GM18499 (cell line): ENCODE measurements around the gene DHCR24.
A peak's percentile ranks its signal among the peaks of the same experiment; 100 is the strongest.

Source experiments
- ATAC-seq: cut with Tn5 transposase; IDR thresholded peaks from one replicate; pipeline ENCODE4 v1.9.1; 2021; ENCODE audit warnings: moderate number of reproducible peaks; ENCODE audit not compliant: insufficient read depth, unreplicated experiment

DHCR24 gene

GRCh38 chr1:54866801-54867716 lies 19.9 kb downstream of the DHCR24 start:
- no peak for ATAC-seq

- no peak for ATAC-seq
Measured at GRCh38 chr1:54865238-54866073, 21.5 kb downstream of the DHCR24 start.

- no peak for ATAC-seq
Measured at GRCh38 chr1:54864460-54865208, 22.4 kb downstream of the DHCR24 start.

GRCh38 chr1:54863267-54863665 lies 23.7 kb downstream of the DHCR24 start:
- ATAC-seq, result no peak

GRCh38 chr1:54861070-54861761 lies 25.8 kb downstream of the DHCR24 start:
- peak; percentile 53 for ATAC-seq

- ATAC-seq, result no peak
Measured at GRCh38 chr1:54859700-54860391, 27.1 kb downstream of the DHCR24 start.

DNA sequence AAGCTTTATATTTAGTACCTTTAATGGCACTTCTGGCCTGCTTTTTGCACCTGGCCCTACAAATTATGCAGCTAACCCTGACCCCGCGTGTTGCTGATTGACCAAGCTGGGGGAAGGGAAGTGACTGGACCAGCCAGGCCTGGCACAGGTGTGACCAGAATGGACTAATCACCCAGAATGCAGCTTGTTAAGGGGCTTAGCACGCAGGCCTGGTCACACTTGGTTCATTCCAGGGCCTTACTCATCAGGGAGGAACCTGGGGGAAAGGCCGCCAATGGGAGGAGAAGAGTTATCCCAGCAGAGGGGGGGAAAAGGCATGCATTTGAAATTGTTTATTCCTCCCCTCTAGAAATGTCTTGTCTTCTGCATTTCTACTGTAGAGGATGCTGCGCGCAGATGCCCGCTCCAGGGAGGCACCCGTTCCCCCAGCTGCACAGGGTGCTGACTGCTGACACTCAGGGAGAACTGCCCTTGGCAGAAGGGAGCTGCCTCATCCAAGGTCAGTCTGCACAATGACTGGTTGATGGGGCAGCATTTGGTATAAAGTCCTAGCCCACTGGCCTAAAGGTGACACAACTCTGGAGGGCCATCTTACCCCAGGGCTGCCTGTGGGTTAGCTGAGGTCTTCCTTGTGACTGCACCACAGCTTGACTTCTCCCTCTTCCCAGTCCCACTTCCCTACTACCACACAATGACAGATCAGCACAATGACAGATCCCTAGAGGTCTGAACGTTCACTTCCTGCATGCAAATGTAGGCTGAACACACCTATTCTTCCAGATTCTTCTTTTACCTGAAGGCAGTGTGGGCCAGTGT lies 29.0 kb downstream of the DHCR24 start:
- no peak for ATAC-seq

DNA sequence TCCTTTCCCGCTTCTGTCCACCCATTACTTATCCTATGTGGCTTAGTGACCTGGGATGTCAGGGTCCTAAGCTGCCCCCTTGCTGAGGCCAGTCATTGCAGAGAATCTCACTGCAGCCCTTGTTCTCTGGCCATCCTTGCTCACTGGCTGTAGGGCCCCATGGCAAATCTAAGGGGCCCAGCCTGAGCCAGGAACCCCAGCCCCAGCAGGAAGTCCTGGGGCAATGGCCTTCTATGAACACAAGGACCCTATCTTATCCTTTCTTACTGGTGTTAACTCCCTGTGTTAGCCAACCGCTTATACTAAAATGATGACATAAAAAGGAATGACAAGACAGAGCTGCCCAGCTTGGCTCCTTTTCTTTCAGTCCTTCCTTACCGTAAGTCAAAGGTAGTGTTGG lies 29.9 kb downstream of the DHCR24 start:
- ATAC-seq, result no peak

DNA sequence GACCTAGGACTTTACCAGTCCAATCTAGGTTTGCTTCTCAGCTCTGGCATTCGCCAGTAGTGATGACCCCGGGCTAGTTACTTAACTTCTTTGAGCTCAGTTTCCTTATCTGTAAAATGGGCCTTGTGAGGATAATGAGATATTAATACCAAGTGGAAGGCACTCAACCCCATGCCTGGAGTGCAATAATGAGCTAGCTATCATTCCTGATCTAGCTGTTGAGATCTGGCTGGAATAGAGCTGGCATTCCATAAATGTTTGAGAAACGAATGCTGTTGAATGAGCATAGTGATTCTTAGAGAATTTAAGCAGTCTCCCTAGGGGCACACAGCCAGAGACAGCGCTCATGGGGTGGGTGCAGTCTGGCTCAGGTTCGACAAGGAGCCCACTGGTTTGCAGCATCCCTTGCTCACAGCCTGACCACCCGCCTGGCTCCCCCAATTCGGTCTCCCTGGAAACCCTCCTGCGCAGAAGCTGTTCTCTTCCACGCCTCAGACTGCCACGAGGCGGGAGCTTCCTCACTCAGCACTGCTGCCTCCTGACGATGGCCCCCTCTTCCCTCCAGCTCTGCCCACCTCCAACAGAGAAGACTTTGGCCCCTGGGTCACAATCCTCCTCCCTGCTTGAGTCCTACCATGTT lies 32.5 kb downstream of the DHCR24 start:
- ATAC-seq, result no peak

GRCh38 chr1:54853793-54854370 lies 33.1 kb downstream of the DHCR24 start:
- ATAC-seq, result no peak

DNA sequence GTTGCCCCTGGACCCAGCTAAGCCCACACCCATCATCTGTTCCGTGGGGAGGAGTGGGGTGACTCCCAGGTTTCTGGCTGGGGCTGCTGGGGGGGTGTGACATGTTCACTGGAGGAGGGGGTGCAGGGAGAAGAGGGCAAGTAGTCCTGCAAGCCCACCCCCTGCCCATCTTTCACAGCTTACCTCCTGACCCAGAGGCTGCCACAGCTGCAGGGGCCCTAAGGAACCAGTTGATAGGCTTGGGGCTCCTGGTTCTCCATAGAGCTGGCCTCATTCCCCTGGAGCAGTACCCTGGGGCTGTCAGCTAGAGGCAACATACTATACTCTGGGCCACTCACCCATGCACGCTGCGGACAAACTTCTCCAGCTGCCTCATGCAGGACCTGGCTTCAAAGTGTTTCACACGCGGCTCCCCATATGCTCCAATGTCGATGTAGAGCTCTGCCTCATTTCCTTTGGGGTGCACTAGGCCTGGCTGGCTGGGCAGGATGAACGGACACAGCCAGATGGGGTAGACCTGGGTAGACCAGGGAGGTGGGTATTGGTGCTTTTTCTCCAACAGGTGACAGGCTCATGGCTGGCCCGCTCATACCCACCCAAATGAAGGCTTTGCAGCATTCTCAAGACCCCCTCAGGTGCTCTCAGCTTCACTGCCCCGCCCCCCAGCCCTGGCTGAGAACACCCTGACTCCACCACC lies 33.8 kb downstream of the DHCR24 start:
- no peak for ATAC-seq

GRCh38 chr1:54851936-54852524 lies 35.0 kb downstream of the DHCR24 start:
- ATAC-seq, result no peak

DNA sequence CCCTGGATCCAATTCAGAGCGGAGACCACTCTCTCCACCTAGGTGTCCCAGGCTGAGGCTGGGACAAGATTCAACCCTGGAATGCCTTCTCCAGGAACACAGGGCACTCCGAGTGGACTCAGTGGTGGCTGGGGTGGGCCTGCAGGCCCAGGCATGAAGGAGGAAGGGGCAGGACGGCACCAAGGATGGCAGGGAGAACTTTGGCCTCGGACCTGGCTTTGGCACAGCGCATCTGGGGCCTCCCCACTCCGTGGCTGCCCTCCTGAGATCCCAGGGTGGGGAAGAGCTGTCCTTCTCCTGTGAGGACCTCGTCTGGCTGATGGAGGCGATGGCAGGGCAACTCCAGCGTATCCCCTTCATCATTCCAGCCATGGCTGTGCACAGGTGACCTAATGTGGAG lies 35.6 kb downstream of the DHCR24 start:
- no peak for ATAC-seq

DNA sequence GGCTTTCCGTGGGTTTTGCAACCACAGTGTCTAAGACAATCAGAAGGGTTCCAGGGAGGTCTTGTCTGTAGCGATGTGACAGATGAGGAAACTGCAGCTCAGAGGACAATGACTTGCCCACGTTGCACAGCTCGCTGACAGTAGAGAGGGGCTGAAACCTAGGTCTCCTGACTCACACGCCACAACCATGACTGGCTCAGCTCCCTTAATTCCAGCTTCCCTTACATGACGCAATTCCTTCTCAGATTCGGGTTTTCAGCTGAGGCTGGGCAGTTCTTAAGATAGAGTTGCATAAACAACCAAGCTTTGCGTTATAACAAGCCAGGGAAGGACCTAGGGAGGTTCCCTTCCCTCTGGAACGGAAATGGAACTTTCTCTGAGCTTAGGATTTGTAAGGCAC lies 36.3 kb downstream of the DHCR24 start:
- ATAC-seq, result no peak

DNA sequence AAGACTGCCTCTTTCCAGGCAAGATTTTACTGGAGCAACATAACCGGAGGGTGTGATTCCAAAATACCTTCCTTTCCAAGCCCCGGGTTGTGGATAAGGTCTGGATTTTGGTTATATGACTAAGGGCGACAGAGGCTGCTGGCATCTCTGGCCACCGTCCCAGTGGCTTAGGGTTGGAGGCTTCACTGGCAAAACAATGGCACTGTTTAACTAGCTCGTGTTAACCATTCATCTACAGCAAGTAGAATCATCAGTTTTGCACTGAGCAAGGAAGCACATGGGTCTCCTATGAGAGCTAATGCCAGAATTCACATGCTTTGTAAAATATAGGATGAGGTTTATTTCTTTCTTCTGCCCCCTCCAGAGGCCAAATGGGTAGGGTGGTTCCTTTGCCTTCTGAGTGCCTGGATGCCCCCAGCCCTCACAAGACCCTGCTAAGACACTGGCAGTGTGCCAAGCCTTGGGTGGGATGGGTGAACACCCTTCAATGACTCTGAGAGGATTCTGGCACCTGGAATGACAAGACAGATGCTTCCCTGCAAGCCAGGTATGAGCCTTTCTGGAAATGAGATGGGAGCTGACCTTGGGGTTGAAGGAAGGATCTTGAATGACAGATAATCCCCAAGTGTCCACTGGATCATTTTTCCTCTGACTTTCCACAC lies 36.8 kb downstream of the DHCR24 start:
- no peak for ATAC-seq
